ENCODE data around the gene RETREG1.
"Not testable (repeated sequence)": the region's sequence is repeated elsewhere in the genome, so short reads cannot be mapped to it uniquely, and the experiment has no call there.

The RETREG1 gene

DNA sequence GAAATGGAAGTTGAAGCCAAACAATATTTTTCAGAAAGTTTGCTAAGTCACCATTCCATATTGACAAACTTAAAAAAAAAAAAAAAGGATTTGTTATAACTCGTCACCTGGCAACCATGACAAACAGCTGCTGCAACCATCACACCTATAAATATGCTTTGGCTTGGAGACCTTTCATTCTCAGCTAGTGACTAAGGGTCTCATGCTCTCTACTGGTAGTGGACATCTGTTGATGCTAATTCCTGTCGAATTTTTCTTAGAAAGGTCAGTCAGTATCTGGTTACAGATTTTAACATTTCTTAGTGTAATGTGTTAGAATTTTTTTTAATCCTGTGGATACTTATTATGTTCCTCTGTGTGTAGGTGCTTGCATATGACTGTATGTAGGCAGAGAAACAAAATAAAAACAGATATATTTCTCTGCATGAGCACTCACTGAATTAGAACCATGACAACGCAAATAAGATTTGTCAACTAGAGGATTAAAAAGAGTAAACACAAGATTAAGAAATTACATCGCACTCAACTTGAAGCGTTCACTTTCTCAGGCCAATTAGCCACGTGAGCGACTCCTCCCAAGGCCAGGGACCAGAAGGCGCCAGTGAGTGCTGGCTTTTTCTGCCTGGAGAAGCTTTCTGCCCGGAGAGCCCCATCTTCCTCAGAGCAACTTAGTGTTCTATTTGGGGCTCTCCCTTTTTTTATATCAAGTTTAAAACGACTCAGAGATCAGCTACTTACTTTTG, 124.2 kb downstream of the RETREG1 start:
- no peak for DNase-seq (ENCODE audit: extremely low read depth in 1 of 2, low read depth in 1 of 2)

DNA sequence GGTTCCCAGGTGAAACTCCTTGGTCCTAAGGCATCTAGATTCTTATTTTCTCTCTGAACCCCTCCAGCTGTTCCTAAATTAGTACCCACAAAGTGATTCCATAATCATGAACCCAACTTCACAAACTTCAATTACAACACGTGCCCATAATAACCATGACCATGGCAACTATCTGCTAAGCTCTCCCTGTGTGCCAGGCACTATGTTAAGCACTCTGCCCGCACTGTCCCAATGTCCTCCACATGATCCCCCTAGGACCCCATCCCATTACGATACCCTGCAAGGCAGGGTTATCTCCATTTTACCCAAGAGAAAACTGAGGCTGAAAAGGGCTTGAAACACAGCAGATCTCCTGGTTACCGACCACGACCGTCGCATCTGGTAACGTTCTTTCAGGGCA, 125.9 kb downstream of the RETREG1 start:
- DNase-seq (ENCODE audit: extremely low read depth in 1 of 2, low read depth in 1 of 2), result no peak

DNA sequence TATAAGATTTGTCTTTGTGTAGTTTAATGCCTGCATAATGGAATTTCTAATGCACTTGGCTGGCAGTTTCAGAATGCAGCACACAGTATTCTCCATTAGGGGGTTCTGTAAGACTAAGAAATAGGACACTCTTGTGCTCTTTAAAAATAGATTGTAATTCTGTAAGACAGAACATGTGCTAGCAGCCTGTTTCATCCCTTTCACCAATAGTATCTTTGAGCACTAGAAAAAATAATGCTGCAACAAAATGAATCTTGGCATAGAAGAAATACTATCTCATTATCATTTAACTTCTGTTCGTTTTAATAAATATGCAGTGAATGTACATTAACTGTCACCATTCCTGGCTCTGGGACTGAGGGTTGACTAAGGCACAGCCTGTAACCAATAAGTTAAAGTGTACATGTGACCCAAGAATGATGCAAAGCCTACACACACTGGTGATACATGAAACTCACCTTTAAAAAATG, 127.4 kb downstream of the RETREG1 start:
- no peak for DNase-seq (ENCODE audit: extremely low read depth in 1 of 2, low read depth in 1 of 2)

DNA sequence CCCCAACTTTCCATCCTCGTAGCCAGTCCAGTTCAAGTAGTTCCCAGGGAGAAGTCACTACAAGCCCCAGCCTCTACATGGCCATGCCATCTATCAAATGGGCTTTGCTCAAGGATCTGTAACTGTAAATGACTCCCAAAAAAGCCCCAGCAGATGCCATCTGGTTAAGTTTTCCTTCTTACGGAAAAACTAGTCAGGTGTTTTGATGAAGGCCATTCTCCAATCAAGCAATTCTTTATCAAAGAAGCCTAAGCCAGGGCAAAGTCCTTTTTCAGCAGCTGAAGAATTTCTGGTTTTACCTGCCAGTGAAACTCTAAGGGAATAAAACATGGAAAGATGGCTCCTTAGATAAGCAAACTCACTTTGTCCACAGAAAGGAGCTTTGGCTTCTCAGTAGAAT, 129.3 kb downstream of the RETREG1 start:
- no peak for DNase-seq (ENCODE audit: extremely low read depth in 1 of 2, low read depth in 1 of 2)

DNA sequence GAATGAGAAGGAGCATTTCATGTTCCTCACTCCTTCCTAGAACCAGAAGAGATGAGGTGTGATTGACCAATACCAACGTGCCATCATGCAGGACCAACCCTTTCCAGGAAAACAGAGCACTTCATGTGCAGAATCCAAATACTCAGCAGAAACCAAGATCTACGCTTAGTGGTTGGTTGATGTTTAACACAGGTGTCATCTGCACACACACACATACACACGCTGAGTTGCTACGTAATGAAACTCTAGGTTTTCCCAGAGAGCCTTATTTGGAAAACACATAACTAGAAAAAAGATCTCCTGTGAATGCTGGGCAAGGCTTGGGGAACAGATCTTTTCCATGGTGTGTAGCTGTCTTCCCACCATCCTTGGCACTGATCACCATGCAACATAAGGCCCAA, 130.1 kb downstream of the RETREG1 start:
- DNase-seq (ENCODE audit: extremely low read depth in 1 of 2, low read depth in 1 of 2), result no peak

DNA sequence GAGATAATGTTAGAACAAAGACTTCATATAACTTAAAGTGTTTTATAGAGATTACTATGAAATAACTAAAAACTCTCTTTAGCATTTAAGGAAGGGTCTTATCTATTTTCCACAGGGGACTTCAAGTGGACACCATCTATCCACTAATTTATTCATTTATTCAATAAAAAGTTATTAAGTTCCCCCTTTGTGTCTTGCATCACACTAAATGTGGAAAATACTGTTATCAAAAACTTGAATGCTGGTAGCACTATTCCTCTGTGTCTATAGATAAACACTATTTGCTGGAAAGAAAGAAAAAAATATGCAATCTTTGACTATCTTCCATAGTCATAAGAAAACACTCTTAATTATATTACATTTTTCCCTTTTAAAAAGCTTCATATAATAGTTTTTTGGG, 131.1 kb downstream of the RETREG1 start:
- DNase-seq (ENCODE audit: extremely low read depth in 1 of 2, low read depth in 1 of 2), result no peak

DNA sequence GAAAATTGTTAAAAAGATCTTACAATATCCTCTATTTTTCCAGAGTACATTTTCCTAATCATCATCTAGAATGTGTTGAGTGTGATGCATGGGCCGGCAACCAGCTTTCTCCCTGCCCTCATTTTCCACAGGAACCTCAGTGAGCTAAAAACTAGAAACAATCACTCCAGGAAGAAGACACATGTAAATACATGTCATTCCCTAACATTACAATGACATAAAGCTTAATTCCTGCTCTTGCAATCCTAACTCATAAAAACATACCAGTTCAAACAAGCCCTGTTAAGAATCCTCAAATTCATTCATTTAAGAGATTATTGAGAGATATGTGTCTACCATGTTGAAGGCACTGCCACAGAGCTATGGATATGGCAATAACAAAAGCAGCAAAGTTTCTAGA, 132.7 kb downstream of the RETREG1 start:
- DNase-seq (ENCODE audit: extremely low read depth in 1 of 2, low read depth in 1 of 2), result no peak

DNA sequence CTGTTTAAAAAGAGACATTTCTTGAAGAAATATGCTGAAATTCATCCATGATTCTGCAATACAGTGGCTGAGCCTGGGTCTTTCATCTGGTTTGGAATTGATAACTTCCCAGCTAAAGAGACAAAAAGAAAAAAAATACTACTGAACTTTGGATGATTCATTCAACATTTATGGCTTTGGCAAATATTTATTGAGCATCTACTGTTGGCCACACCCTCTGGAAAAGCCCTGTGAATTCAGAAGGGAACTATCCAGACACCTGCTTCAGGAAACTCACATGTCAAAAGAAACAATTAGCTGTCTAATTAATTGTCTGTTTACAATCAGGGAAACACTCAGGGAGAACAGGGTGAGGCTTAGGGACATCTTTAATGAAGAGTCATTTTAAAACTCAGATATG, 133.4 kb downstream of the RETREG1 start:
- no peak for DNase-seq (ENCODE audit: extremely low read depth in 1 of 2, low read depth in 1 of 2)

DNA sequence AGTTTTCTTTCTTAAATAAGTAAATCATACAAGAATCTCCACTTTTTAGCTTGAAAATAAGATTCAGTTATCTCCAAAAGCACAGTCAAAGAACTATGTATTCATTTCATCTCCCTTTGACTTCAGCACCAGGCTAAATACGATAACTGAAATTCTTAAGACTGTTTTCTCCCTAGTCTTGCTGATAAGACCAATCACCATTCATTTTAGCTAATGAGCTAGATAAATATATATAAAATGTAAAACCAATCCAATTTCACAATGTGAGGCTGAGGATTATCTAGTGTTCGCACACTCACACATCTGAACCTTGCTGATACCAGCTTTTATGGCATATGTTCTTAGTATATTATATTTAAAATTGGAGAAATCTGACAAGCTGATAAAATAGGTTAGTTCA, 133.9 kb downstream of the RETREG1 start:
- DNase-seq (ENCODE audit: extremely low read depth in 1 of 2, low read depth in 1 of 2), result no peak

DNA sequence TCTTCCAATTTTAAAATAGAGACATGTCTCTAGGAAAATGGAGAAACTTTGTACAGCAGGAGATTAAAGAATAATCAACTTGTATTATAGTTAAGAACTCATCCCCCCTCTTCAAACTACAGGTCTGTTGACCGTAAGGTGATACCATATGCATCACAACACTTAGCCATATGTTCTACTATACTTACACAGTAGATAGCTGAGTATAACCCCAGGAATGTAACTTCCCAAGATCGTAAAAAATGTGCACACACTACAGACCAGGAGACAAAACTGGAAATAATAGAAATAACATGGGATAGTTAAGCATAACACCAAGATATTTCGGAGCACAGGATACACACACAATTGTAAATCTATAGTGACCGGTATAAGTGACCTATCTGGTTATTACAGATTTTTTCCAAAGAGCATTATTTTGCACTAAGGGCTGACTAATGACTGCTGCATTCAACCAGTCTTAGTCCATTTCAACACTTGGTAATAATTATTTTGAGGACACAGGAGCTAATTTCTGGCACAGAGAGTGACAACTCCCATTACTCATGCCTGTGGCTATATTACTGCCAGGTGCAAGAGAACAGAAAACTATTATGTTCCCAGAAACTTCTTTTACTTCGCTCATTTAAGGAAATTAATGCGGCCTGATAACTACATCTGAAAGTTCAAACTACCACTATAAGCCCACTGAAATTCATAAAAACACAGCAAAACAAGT, 135.8 kb downstream of the RETREG1 start:
- no peak for DNase-seq (ENCODE audit: extremely low read depth in 1 of 2, low read depth in 1 of 2)

DNA sequence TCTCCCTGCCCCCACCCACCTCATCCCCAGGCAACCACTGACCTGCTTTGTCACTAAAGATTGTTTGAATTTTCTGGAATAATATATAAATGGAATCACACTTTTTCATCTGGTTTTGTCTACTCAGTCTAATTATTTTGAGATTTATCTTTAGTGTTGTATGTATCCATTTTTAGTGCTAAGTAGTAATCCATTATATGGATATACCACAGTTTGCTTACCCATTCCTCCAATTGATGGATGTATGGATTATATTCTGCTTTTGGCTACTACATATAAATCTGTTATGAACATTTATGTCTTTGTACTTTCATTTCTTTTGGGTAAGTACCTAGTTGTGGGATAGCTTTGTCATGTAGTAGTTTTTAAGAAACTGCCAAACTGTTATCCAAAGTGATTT, 136.7 kb downstream of the RETREG1 start:
- no peak for DNase-seq (ENCODE audit: extremely low read depth in 1 of 2, low read depth in 1 of 2)

DNA sequence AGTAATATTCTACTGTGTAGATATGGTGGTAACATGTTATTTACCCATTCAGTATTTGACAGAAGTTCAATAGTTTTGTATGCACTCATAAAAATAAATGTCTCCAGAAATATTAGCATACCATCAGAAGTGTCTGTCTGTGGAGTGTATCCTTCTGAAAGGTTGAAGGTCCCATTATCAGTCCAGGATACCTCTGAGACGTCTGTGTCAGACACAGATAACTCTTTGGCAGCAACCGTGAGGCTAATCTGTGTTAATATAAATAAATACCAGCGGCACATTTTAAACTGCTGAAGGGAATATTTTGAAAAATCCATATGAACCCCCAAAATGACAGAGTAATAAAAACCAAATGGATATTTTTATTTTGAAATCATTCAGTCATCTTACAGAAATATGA, 139.3 kb downstream of the RETREG1 start:
- DNase-seq (ENCODE audit: extremely low read depth in 1 of 2, low read depth in 1 of 2), result no peak

DNA sequence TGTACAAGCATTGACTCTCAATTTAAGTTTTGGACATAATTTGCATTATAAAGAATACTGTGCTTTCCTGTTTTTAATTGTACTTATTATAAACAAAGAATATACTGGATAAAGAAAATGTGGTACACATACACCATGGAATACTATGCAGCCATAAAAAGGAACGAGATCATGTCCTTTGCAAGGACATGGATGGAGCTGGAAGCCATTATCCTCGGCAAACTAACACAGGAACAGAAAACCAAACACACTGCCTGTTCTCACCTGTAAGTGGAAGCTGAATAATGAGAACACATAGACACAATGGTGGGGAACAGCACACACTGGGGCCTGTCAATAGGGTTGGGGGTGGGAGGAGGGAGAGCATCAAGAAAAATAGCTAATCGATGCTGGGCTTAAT, 140.4 kb downstream of the RETREG1 start:
- not testable (repeated sequence) for DNase-seq (ENCODE audit: extremely low read depth in 1 of 2, low read depth in 1 of 2)

DNA sequence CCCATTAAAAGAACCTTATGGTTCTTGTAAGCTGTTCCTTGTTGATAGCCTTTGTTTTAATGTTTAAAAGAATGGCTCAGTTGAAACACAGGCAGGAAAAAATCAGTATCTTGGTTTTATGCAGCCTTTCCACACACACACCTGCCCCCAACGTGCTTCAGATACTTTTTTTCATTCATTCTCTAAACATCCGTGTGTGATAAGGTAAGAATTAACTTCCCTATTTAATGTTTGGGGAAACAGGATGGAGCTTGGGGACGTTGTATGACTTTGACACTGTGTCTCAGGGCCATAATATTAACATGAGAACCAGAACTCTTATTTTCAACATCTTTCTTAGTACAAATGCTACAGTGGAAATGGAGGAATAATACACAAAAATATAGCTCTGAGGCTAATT, 145.4 kb downstream of the RETREG1 start:
- DNase-seq (ENCODE audit: extremely low read depth in 1 of 2, low read depth in 1 of 2), result no peak

DNA sequence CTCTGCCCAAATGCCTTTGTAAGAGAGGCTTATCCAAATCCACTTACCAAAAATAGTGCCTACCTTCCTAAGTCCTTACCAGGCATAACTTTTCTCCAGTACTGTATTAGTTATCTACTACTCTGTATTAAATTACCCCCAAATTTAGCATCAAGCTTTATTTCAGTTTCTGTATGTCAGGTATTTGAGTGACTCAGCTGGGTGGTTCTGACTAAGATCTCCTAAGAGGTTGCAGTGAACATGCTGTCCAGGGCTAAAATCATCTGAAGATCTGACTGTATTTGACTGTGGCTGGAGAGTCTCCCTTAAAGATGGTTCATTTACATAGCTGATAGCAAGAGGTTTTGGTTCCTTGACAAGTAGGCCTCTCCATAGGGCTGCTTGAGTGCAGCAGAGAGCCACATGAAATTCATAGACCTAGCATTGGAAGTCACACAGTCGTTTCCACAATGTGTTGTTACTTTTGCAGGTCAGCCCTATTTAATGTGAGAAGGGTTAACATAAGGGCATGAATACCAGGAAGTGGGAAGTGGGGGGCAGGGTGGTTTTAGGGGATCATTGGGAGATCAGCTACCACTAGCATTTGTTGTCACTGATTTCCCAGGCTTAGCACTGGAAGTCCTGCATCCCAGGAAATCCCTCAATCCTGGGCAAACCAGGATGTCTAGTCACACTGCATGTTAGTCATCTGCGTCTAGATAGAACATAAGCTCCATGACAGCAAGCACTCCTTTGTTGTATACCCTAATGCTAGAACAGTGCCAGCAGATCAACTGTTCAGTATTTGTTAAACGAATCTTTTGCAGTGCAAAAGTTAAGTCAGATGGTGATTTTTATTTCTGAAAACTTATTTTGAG, 149.2 kb downstream of the RETREG1 start:
- no peak for DNase-seq (ENCODE audit: extremely low read depth in 1 of 2, low read depth in 1 of 2)

DNA sequence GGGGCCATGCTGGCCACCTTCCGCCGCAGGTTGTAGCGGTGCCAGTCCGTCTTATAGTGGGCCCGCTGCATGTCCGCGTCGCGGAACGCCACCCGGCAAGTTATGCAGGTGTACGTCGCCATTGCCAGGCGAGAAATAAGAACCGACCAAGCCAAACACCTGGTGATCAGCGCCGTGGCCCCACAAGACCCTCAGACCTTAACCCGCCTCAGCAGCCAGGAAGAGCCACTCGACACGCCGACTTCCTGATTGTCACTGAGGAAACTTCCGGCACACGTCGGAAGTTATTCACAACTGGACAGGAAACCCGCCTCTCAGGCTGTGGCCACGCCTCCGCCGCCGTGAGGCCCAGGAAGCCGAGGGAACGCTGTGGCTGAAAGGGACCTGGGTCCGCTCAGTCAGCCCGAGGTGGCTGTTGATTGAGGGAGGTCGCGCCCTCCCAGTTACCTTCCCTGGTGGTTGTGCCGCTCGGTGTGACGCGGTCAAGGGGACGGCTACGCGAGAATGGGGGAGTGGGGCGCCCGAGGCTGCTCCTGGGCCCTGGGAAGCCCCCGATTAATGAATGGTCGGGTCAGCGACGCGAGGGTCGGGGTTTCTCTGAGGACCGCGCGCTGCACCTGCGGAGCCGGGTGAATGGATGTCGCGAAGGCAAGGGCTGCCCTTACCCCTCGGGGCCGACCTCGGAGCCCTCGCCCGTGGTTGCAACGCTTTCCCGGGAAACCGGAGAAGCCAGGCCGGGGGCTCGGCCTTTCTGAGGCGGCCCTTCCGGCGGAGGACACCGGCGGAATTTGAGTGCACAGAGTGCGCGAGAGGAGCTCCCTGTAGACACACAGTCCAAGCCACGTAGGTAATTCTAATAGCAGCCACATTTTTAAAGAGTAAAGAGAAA, 151.0 kb downstream of the RETREG1 start, which contains the start of gene ZNF622:
Gene ZNF622, minus strand, starts transcription at position 257 of the 889 bp plus-strand sequence. Its CDS starts 135 bp downstream, at position 122.
- peak; percentile 67 to 78 for DNase-seq (ENCODE audit: extremely low read depth in 1 of 2, low read depth in 1 of 2)

DNA sequence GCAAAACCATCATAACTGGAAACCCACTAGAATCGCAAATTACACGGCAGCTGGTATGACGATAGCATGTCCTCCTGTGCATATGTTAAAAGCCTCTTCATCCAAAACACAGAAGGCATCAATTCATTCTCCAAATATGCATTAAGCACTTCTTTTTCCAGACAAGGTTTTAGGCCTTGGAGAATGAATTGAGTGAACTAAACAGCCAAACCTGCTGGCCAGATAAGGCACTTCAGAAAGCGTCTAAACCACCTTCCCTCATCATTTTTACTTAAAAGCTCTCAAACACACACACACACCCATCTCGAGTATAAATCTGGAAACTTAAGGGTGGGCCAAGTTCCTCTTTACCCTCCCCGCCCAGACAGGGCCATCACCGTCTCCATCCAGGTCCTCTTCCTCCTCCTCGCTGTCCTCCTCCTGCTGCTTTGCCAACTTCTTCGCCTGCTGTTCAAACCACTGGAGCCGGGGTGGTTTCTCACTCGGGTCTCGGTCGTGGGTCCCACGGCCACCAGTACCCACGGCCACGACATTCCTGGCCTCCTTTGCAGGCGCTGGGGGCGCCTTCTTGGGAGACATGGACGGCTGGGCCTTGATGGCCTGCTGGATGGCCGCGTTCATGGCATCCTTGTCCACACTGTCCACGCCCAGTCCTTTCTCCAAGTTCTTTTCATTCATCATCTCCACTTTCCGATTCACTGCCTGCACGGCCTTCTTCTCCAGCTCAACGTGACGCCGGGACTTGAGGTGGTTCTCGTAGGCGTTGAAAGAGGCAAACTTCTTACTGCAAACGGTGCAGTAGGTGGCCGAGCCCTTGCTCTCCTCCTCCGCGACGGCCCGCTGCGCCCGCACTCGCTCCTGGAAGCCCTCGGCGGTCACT, 151.9 kb downstream of the RETREG1 start:
- DNase-seq (ENCODE audit: extremely low read depth in 1 of 2, low read depth in 1 of 2), result no peak

DNA sequence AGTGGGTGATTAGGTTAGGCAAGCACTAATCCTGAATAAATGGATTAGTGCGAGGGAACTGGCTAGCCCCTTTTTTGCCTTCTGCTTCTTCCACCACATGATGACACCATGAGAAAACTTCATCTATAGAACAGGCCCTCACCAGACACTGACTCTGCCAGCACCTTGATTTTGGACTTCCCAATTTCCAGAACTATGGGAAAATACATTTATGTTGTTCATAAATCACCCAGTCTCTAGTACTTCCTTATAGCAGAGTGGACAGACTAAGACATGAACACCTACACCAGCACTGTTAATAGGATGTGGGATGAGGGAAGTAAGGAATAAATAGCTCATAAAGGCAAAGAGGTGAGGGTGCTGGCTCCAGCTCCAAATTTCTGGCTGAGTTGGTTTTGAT, 152.6 kb downstream of the RETREG1 start:
- DNase-seq (ENCODE audit: extremely low read depth in 1 of 2, low read depth in 1 of 2), result no peak

DNA sequence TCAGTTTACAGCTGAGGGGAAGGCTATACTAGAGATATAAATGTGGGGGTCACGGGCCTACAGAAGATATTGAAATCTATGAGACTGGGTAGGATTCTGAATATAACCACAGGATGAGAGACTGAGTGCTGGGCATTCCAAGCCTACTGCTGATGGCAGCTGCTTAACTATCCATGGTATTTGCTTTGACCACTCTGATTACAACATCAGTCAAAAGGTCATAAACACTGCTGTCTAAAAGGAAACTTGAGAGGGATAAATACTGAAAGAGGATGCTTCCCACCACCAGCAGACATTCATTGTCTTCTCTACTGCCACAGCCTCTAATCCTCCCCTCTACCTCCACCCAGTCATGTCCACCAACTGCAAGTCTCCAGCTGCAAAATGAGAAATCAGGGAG, 155.0 kb downstream of the RETREG1 start:
- DNase-seq (ENCODE audit: extremely low read depth in 1 of 2, low read depth in 1 of 2), result no peak
